Muscle of leg (tissue), 11 donors: ENCODE measurements around the gene TRIM47. TPM values are rescaled to one million over a fixed set of nuclear protein-coding genes. Genes with fewer than 3 reads are reported as not detected.
A peak's percentile ranks its signal among the peaks of the same experiment; 100 is the strongest.

Experiments
- DNase-seq: peaks from one replicate; pipeline ENCODE4 v3.0.0; 2013
- H3K27ac ChIP-seq: one replicate; pipeline ENCODE4 v1.5.1; 2013; ENCODE audit warnings: mild to moderate bottlenecking, low read length, control low read depth
- H3K27me3 ChIP-seq: one replicate; pipeline ENCODE4 v1.6.1; 2013; ENCODE audit warnings: low read length; ENCODE audit not compliant: control insufficient read depth, insufficient read depth
- H3K36me3 ChIP-seq: one replicate; pipeline ENCODE4 v1.6.1; 2013; ENCODE audit warnings: low read length; ENCODE audit not compliant: control insufficient read depth, insufficient read depth
- H3K4me1 ChIP-seq: one replicate; pipeline ENCODE4 v1.6.1; 2013; ENCODE audit warnings: low read length; ENCODE audit not compliant: control insufficient read depth, insufficient read depth
- H3K4me3 ChIP-seq: one replicate; pipeline ENCODE4 v1.5.1; 2013; ENCODE audit warnings: low read length, control low read depth
- H3K9me3 ChIP-seq: replicated peaks from 2 replicates; pipeline ENCODE4 v1.6.1; 2013; ENCODE audit warnings: low read depth, low read length; ENCODE audit not compliant: control insufficient read depth
- WGBS: methylation state at CpG from one replicate; pipeline ENCODE4 v1.1.5; 2013; ENCODE audit warnings: missing lambda C conversion rate; ENCODE audit not compliant: insufficient coverage; 5-methylcytosine and 5-hydroxymethylcytosine counted together
- polyA plus RNA-seq, 8 donors: library from polyadenylated mRNA; unstranded; fragments of 120-200 nt; gene quantifications; one replicate each; pipeline versions ENCODE4 v1.2.1 to v1.2.3, GENCODE V29; 2013; ENCODE audit warnings: inconsistent platforms in 1 of 8, low replicate concordance in 1 of 8; ENCODE audit not compliant: insufficient read length in 8 of 8, insufficient read depth in 1 of 8
- total RNA-seq: library from RNA; stranded (reverse); fragments of 120-200 nt; gene quantifications from one replicate; pipeline ENCODE4 v1.2.4, GENCODE V29; 2013

Gene TRIM47
- total and polyA plus RNA-seq, 9 donors = 22.1 to 29.7 (median 25.5) TPM

GRCh38 chr17:75846692-75847613 is 31.4 kb downstream of the TRIM47 start:
- H3K4me1 ChIP-seq = peaks cover 59% of the 10 kb centered on the region
- H3K9me3 ChIP-seq = no peaks in the 10 kb centered on the region
- H3K4me3 ChIP-seq = no peak overlapping the region
- no peaks in the 10 kb centered on the region for H3K27me3 ChIP-seq
- WGBS = 91% methylated on average over 27 of the region's 34 CpGs
- DNase-seq = no peak
- H3K27ac ChIP-seq = no peak overlapping the region
- H3K36me3 ChIP-seq = peaks cover 58% of the 10 kb centered on the region

GRCh38 chr17:75845933-75846691 is 32.3 kb downstream of the TRIM47 start:
- 70% methylated on average over 14 of the region's 22 CpGs for WGBS
- DNase-seq = no peak
- Histone ChIP-seq H3K27ac (peak overlapping the region; percentile 48), H3K27me3 (no peaks in the 10 kb centered on the region), H3K9me3 (no peaks in the 10 kb centered on the region), H3K4me3 (no peak overlapping the region), H3K4me1 (peaks cover 56% of the 10 kb centered on the region), H3K36me3 (peaks cover 52% of the 10 kb centered on the region)

DNA sequence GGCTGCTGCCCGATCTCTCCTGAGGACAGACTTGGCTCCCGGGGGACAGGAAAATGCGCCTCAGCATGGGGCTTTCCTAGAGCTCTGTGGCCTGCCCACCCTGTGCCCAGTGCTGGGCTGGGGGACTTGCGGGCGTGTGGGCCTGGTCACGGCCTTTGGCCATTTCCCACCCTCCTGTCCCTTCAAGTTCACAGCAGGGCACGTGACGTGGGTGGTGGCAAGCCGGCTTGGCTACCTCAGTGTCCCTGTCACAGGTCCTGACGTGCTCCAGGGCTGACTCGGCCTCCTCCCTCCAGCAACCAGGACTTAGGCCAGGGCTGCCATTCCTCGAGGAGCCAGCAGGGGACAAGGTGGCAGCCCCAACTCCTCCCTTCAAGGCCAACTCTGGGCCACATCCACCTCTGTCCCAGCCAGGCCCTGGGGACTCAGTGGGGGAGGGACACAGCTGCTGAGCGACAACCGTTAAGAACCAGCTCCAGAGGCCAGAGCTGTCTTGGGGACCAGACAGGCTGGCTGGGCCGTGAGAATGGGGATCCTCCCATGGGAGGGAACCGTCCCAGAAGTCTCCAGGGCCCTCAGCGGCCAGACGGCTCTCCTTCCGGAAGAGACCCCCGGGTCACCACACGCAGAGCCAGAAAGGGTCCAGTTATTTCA is 33.2 kb downstream of the TRIM47 start:
- no peaks in the 10 kb centered on the region for H3K9me3 ChIP-seq
- H3K27me3 ChIP-seq = no peaks in the 10 kb centered on the region
- peaks cover 56% of the 10 kb centered on the region for H3K4me1 ChIP-seq
- WGBS = 39% methylated on average over 13 of the region's 21 CpGs
- peak overlapping the region; percentile 48 for H3K27ac ChIP-seq
- H3K36me3 ChIP-seq = peaks cover 44% of the 10 kb centered on the region
- DNase-seq = peak; percentile 66
- H3K4me3 ChIP-seq = no peak overlapping the region

DNA sequence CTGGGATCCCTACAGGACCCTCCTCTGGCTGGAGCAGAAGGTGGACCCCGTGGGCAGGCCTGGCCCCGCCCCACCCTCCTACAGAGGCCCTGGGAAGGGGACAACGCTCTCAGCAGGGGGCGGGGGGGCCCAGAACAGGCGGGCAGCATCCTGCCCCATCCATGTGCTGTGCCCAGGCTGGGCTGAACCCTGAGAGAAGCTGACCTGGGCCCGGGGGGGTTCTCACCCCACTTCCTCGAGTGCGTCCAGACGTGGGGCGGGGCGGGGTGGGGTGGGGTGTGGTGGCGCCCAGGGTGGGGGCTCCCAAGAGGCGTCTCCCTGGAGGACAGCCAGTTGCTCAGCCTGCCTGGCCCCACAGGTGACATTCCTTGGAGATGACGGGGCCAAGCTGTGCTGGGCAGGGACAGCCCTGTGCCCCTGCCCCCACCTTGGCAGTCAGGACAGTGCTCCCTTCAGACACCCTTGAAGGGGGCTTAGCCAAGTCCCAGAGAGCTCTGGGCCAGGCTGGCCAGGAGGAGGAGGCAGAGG is 33.8 kb downstream of the TRIM47 start:
- Histone ChIP-seq H3K27ac (peak overlapping the region; percentile 17), H3K4me1 (peaks cover 52% of the 10 kb centered on the region), H3K4me3 (no peak overlapping the region), H3K27me3 (no peaks in the 10 kb centered on the region), H3K9me3 (no peaks in the 10 kb centered on the region), H3K36me3 (peaks cover 40% of the 10 kb centered on the region)
- no peak for DNase-seq
- WGBS = 40% methylated on average over 10 of the region's 14 CpGs

DNA sequence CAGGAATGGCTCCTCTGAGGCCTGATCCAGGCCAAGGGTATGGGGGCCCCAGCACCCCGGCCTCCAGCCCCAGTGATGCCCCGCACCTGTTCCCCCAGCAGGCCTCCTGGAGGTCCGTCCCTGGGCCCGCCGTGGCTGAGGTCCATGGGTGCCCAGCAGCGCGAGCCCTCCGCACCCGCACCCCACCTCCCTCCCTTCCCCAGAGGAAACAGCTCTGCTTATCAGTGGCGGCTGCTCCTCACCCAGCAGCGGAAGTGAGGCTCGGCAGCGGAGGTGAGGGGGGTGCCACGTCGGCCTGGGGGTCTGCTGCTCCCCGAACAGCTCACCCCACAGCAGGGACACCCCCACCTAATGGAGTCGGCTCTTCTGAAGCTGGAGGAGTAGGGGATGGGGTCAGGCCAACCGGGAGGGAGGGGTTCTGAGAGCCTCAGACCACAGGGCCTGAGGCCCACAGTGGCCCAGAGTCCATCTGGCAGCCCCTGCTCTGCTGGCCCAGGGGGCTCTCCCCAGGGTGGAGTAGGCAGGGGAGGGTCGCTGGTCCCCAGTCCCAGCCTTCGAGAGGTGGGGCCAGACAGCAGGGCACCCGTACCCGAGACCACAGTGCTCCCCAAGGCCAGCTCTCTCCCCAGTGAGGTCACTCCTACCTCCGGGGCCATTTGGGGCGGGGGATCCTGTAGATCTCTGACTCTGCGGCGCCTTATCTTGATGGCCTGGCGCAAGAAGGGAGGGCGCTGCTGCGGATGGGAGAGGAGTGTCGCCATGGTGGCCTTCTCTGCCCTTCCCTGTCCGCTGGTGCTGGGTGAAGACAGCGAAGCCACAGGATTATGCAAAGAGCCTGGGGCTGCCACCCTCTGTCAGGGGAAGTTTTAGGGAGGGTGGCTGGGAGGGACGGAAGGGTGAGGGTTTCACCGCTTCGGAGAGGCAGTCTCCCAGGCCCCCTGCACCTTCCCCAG is 34.5 kb downstream of the TRIM47 start, which contains the start of gene UNC13D:
Gene UNC13D, minus strand, starts transcription at position 828 of the 953 bp plus-strand sequence. Its CDS starts 67 bp downstream, at position 761.
- no peak for DNase-seq
- 77% methylated on average over 25 of the region's 35 CpGs for whole genome bisulfite sequencing
- Histone ChIP-seq H3K4me1 (peaks cover 45% of the 10 kb centered on the region), H3K36me3 (peaks cover 34% of the 10 kb centered on the region), H3K27ac (peak within 1 kb of the TSS; percentile 17), H3K4me3 (peak within 1 kb of the TSS; percentile 15), H3K9me3 (no peaks in the 10 kb centered on the region), H3K27me3 (no peaks in the 10 kb centered on the region)

GRCh38 chr17:75842963-75843576 is 35.3 kb downstream of the TRIM47 start:
- no peaks in the 10 kb centered on the region for H3K27me3 ChIP-seq
- H3K9me3 ChIP-seq = no peaks in the 10 kb centered on the region
- H3K27ac ChIP-seq = no peak overlapping the region
- peaks cover 37% of the 10 kb centered on the region for H3K4me1 ChIP-seq
- no peak for DNase-seq
- H3K4me3 ChIP-seq = peak overlapping the region; percentile 15
- H3K36me3 ChIP-seq = peaks cover 27% of the 10 kb centered on the region
- 83% methylated on average over 16 of the region's 22 CpGs for WGBS

DNA sequence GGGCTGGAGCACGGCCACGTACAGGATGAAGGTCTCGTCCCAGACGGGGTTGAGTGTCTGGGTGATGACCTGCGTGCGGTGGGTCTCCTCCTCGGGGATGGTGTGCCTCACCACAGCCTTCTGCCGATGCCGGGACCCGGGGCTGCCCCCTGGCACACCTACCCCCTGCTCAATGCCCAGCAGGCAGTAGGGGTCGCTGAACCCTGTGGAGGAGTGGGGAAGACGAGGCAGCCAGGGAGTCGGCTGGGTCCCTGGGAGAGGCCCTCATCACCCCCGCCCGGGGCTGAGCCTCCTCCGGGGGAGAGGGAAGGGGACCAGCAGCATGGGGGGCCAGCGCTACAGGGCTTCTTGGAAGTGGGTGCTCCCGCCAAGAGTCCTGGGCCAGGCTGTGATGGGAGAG is 36.0 kb downstream of the TRIM47 start:
- no peak overlapping the region for H3K27ac ChIP-seq
- peaks cover 20% of the 10 kb centered on the region for H3K36me3 ChIP-seq
- H3K27me3 ChIP-seq = no peaks in the 10 kb centered on the region
- DNase-seq = no peak
- peaks cover 34% of the 10 kb centered on the region for H3K4me1 ChIP-seq
- no peaks in the 10 kb centered on the region for H3K9me3 ChIP-seq
- 83% methylated on average over 11 of the region's 18 CpGs for WGBS
- H3K4me3 ChIP-seq = no peak overlapping the region

- peaks cover 4% of the 10 kb centered on the region for H3K36me3 ChIP-seq
- H3K27me3 ChIP-seq = no peaks in the 10 kb centered on the region
- no peak overlapping the region for H3K27ac ChIP-seq
- peaks cover 24% of the 10 kb centered on the region for H3K4me1 ChIP-seq
- WGBS = no CpG with 5 or more reads among the region's 7 CpGs
- H3K9me3 ChIP-seq = no peaks in the 10 kb centered on the region
- DNase-seq = no peak
- H3K4me3 ChIP-seq = no peak overlapping the region
Measured at GRCh38 chr17:75840799-75841164, 37.6 kb downstream of the TRIM47 start.
